ENCODE data around the gene HSPA1A. TPM values are rescaled to one million over a fixed set of nuclear protein-coding genes. Genes with fewer than 3 reads are reported as not detected.
A peak's percentile ranks its signal among the peaks of the same experiment; 100 is the strongest.
"Not testable (repeated sequence)": the region's sequence is repeated elsewhere in the genome, so short reads cannot be mapped to it uniquely, and the experiment has no call there.

HSPA1A gene
- total RNA-seq, 1 experiment from 2014 or later, result not detected

- no peaks in the 10 kb centered on the region for H3K9me3 ChIP-seq (replicated peaks)
- H3K27ac ChIP-seq, result peak overlapping the region; percentile 84
- H3K27me3 ChIP-seq, result no peaks in the 10 kb centered on the region
- DNase-seq, result no peak
- peak overlapping the region; percentile 88 for H3K4me3 ChIP-seq
- peaks cover 30% of the 10 kb centered on the region for H3K36me3 ChIP-seq
- H3K4me1 ChIP-seq, result no peaks in the 10 kb centered on the region
These were observed 21.0 kb upstream of the HSPA1A start for GRCh38 chr6:31794294-31794865.

GRCh38 chr6:31794866-31795615 lies 20.3 kb upstream of the HSPA1A start:
- H3K9me3 ChIP-seq (replicated peaks), result no peaks in the 10 kb centered on the region
- DNase-seq, result peak; percentile 47 to 53
- H3K27me3 ChIP-seq, result no peaks in the 10 kb centered on the region
- peaks cover 25% of the 10 kb centered on the region for H3K36me3 ChIP-seq
- no peaks in the 10 kb centered on the region for H3K4me1 ChIP-seq
- H3K4me3 ChIP-seq, result peak overlapping the region; percentile 88
- H3K27ac ChIP-seq, result peak overlapping the region; percentile 84

- Histone ChIP-seq H3K4me1 (no peaks in the 10 kb centered on the region), H3K27ac (peak within 1 kb of the TSS; percentile 84), H3K27me3 (no peaks in the 10 kb centered on the region), H3K4me3 (peak within 1 kb of the TSS; percentile 88), H3K36me3 (peaks cover 20% of the 10 kb centered on the region), H3K9me3 (replicated peaks) (no peaks in the 10 kb centered on the region)
- DNase-seq, result peak; percentile 91 to 92
These were observed 19.6 kb upstream of the HSPA1A start, which contains the start of gene VARS1 for GRCh38 chr6:31795616-31796298. Gene VARS1, minus strand, starts transcription at chr6:31795752. Its CDS starts 535 bp downstream, at chr6:31795217.

GRCh38 chr6:31796993-31797385 lies 18.4 kb upstream of the HSPA1A start:
- no peak overlapping the region for H3K4me3 ChIP-seq
- peaks cover 13% of the 10 kb centered on the region for H3K36me3 ChIP-seq
- H3K4me1 ChIP-seq, result no peaks in the 10 kb centered on the region
- no peak for DNase-seq
- no peaks in the 10 kb centered on the region for H3K9me3 ChIP-seq (replicated peaks)
- no peak overlapping the region for H3K27ac ChIP-seq
- H3K27me3 ChIP-seq, result no peaks in the 10 kb centered on the region

DNA sequence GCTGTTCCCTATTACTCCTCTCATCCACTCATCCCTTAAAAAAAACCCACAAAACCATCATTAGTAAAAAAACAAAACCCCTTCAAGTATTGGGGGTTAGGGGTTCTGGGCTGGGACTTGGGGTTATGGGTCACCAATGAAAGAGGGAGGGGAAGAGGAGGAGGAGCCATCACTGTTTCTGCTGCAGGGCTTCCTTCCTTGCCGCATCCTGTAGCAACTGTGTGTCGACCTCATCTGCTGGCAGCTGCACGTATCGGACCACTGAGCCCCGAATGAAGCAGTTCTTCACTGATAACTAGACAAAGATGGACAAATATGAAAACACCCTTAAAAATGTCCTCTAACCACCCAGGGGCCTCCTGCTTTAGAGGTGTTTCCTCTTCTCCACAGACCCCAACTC lies 17.8 kb upstream of the HSPA1A start:
- Histone ChIP-seq H3K4me1 (no peaks in the 10 kb centered on the region), H3K9me3 (replicated peaks) (no peaks in the 10 kb centered on the region), H3K4me3 (no peak overlapping the region), H3K27me3 (no peaks in the 10 kb centered on the region), H3K27ac (no peak overlapping the region), H3K36me3 (peaks cover 7% of the 10 kb centered on the region)
- no peak for DNase-seq

DNA sequence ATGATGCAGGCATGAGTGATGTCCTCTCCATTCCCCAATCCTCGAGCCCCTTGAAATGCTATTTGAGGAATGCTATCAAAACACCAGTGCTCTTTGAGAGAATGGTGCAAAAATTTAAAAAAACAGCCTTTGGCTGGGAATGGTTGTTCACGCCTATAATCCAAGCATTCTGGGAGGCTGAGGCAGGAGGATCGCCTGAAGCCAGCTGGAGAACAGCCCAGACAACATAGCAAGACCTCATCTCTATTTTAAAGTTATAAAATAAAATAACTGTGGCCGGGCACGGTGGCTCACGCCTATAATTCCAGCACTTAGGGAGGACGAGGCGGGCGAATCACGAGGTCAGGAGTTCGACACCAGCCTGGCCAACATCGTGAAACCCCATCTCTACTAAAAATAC lies 15.6 kb upstream of the HSPA1A start:
- no peak overlapping the region for H3K27ac ChIP-seq
- H3K36me3 ChIP-seq, result peaks cover 4% of the 10 kb centered on the region
- DNase-seq, result no peak
- no peaks in the 10 kb centered on the region for H3K27me3 ChIP-seq
- H3K9me3 ChIP-seq (replicated peaks), result no peaks in the 10 kb centered on the region
- H3K4me3 ChIP-seq, result no peak overlapping the region
- H3K4me1 ChIP-seq, result no peaks in the 10 kb centered on the region

DNA sequence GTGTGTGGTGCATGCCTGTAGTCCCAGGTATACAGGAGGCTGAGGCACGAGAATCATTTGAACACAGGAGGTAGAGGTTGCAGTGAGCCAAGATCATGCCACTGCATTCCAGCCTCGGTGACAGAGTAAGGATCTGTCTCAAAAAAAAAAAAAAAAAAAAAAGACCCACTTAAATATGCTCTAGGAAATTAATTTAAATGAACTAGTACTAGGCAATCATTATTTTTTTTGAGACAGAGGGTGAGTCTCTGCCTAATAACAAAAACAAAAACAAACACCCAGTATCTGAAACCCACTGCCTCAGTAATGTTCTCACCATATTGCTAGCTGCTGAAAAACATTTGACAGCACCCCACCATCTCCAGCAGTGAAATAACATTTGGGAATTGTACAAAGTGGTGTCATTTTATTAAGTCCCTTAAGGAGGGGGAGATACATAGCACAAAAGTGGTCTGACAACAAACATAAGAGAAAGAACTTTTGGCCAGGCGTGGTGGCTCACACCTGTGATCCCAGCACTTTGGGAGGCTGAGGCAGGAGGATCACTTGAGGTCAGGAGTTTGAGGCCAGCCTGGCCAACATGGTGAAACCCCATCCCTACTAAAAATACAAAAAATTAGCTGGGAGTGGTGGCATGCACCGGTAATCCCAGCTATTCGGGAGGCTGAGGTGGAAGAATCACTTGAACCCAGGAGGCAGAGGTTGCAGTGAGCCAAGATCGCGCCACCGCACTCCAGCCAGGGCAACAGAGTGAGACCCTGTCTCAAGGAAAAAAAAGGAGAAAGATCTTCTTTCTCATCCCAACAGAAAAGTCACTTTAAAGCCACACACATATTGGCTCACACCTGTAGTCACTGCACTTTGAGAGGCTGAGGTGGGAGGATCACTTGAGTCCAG lies 14.1 kb upstream of the HSPA1A start:
- not testable (repeated sequence) for H3K36me3 ChIP-seq; H3K4me1 ChIP-seq; H3K4me3 ChIP-seq; H3K27ac ChIP-seq; H3K27me3 ChIP-seq; DNase-seq; H3K9me3 ChIP-seq (replicated peaks)

DNA sequence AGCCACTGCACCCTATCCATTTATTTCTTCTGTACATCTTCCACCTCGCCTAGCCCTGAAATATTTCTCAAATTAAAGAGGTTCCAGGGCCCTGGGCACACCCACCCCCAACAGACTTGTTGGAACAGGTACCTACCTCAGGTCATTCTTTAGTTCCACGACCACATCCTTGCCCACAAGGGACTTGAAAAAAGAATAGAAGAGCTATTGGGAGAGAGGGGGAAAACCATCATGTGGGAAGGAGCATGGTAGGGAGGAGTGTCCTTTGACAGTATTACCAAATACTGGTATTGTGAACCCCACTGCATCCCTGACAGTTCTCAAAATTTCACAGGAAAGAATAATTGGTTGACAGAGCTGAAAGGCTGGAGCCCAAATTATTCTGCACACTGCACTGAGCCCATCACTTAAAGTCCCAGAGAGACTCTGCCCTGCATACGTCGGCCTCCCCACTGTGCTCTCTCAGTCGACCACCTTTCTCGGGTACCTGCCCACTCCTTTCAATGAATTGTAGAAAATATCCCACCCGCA lies 9.3 kb upstream of the HSPA1A start:
- H3K9me3 ChIP-seq (replicated peaks), result no peaks in the 10 kb centered on the region
- peaks cover 4% of the 10 kb centered on the region; the same call in 1 of the 2 replicates for H3K36me3 ChIP-seq
- no peaks in the 10 kb centered on the region for H3K4me1 ChIP-seq
- H3K4me3 ChIP-seq, result peak overlapping the region; percentile 74
- peak overlapping the region; percentile 61 for H3K27ac ChIP-seq
- H3K27me3 ChIP-seq, result no peaks in the 10 kb centered on the region
- DNase-seq, result no peak

GRCh38 chr6:31806470-31807272 lies 8.7 kb upstream of the HSPA1A start, which contains the start of gene LSM2:
Gene LSM2, minus strand, starts transcription at chr6:31806966. Its CDS starts 209 bp downstream, at chr6:31806757.
- peak within 1 kb of the TSS; percentile 74 for H3K4me3 ChIP-seq
- H3K27me3 ChIP-seq, result no peaks in the 10 kb centered on the region
- peaks cover 4% of the 10 kb centered on the region; the same call in 1 of the 2 replicates for H3K36me3 ChIP-seq
- H3K4me1 ChIP-seq, result no peaks in the 10 kb centered on the region
- peak; percentile 97 to 98 for DNase-seq
- H3K9me3 ChIP-seq (replicated peaks), result no peaks in the 10 kb centered on the region
- peak within 1 kb of the TSS; percentile 61 for H3K27ac ChIP-seq

- H3K27ac ChIP-seq; H3K27me3 ChIP-seq; H3K9me3 ChIP-seq (replicated peaks); H3K36me3 ChIP-seq; H3K4me1 ChIP-seq; DNase-seq; H3K4me3 ChIP-seq: not testable (repeated sequence)
These were observed 6.7 kb upstream of the HSPA1A start for GRCh38 chr6:31808599-31808998.

- DNase-seq, result no peak
- Histone ChIP-seq H3K27me3 (no peaks in the 10 kb centered on the region), H3K9me3 (replicated peaks) (no peaks in the 10 kb centered on the region), H3K36me3 (no peaks in the 10 kb centered on the region), H3K4me3 (no peak overlapping the region), H3K4me1 (no peaks in the 10 kb centered on the region), H3K27ac (no peak overlapping the region)
These were observed 3.7 kb upstream of the HSPA1A start for GRCh38 chr6:31811645-31812044.

GRCh38 chr6:31813465-31813849 lies 1.9 kb upstream of the HSPA1A start:
- no peak overlapping the region for H3K4me3 ChIP-seq
- no peak for DNase-seq

GRCh38 chr6:31814677-31815024 lies 692 bp upstream of the HSPA1A start:
- Histone ChIP-seq H3K4me3 (no peak overlapping the region), H3K27ac (no peak overlapping the region), H3K36me3 (no peaks in the 10 kb centered on the region), H3K9me3 (replicated peaks) (no peaks in the 10 kb centered on the region), H3K4me1 (no peaks in the 10 kb centered on the region), H3K27me3 (no peaks in the 10 kb centered on the region)
- DNase-seq, result no peak

More at GRCh38 chr6:31813465-31813849, 1.9 kb upstream of the HSPA1A start:
- no peaks in the 10 kb centered on the region for H3K4me1 ChIP-seq
- no peak overlapping the region for H3K27ac ChIP-seq
- no peaks in the 10 kb centered on the region for H3K9me3 ChIP-seq (replicated peaks)
- H3K36me3 ChIP-seq, result no peaks in the 10 kb centered on the region
- no peaks in the 10 kb centered on the region for H3K27me3 ChIP-seq
